ENCODE data around the gene RPS6KA2. TPM values are rescaled to one million over a fixed set of nuclear protein-coding genes. Genes with fewer than 3 reads are reported as not detected.

Gene RPS6KA2
- total and polyA plus RNA-seq, 2 donors (not counting 1 experiment from before 2014, with no cell fraction given): 2.2 to 16.0 TPM

GRCh38 chr6:166512567-166512966, 114.5 kb downstream of the RPS6KA2 start:
- no peaks in the 10 kb centered on the region for H3K79me2 ChIP-seq (ENCODE audit: control insufficient read depth, insufficient read depth, low read length)
- peaks cover 13 to 14% of the 10 kb centered on the region in 2 donors for H3K4me1 ChIP-seq (ENCODE audit: control insufficient read depth in 2 of 2, insufficient read depth in 2 of 2, low read length in 2 of 2)
- H3K27ac ChIP-seq (ENCODE audit: low read length in 2 of 2): peak overlapping the region in 1 of 2 donors; percentile 25
- no peaks in the 10 kb centered on the region for H3K36me3 ChIP-seq (replicated peaks in 1 of 2; ENCODE audit: control extremely low read depth in 1 of 2, control insufficient read depth in 1 of 2, extremely low read depth in 1 of 2, insufficient read depth in 2 of 2, low read length in 1 of 2)
- TF ChIP-seq EZH2 (IDR thresholded peaks at IDR 0.05; ENCODE audit: borderline replicate concordance, insufficient read depth, low read depth, low read length, poor library complexity, severe bottlenecking): no peak
- TF ChIP-seq, protein P1, sequence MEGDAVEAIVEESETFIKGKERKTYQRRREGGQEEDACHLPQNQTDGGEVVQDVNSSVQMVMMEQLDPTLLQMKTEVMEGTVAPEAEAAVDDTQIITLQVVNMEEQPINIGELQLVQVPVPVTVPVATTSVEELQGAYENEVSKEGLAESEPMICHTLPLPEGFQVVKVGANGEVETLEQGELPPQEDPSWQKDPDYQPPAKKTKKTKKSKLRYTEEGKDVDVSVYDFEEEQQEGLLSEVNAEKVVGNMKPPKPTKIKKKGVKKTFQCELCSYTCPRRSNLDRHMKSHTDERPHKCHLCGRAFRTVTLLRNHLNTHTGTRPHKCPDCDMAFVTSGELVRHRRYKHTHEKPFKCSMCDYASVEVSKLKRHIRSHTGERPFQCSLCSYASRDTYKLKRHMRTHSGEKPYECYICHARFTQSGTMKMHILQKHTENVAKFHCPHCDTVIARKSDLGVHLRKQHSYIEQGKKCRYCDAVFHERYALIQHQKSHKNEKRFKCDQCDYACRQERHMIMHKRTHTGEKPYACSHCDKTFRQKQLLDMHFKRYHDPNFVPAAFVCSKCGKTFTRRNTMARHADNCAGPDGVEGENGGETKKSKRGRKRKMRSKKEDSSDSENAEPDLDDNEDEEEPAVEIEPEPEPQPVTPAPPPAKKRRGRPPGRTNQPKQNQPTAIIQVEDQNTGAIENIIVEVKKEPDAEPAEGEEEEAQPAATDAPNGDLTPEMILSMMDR (IDR thresholded peaks at IDR 0.05): peak; percentile 25
- ChIA-PET CTCF (interaction anchor here (1.0 to 2.4 kb wide), 8 partner anchors 20 to 114 kb away, joined by 3 to 8 read pairs (median 4); partner anchors contain the start of gene RPS6KA2), POLR2A (no interaction called here)
- Mint-ChIP-seq H3K27me3 (no peaks in the 10 kb centered on the region), H3K27ac (peak overlapping the region; percentile 84), H3K9me3 (ENCODE audit: insufficient read depth) (no peaks in the 10 kb centered on the region), H3K4me1 (peaks cover 17% of the 10 kb centered on the region), H3K4me3 (peak overlapping the region; percentile 27)
- ATAC-seq (ENCODE audit: low read depth): peak; percentile 96
- H2AFZ ChIP-seq (ENCODE audit: insufficient read depth, low read depth, low read length, poor library complexity, severe bottlenecking): peak overlapping the region; percentile 27
- peak; percentile 79 for DNase-seq
- no peaks in the 10 kb centered on the region for H4K20me1 ChIP-seq (ENCODE audit: control insufficient read depth, insufficient read depth, low read length, poor library complexity, severe bottlenecking)
- peaks cover 0 to 6% (median under 1%) of the 10 kb centered on the region in 3 donors for H3K9me3 ChIP-seq (ENCODE audit: control extremely low read depth in 1 of 3, control insufficient read depth in 2 of 3, insufficient read depth in 1 of 3, low read length in 2 of 3)
- intact Hi-C loops (cut with micrococcal nuclease): loop anchor here (1.0 kb wide), 3 partner anchors 24 to 56 kb away; no protein-coding TSS in a partner anchor
- peak overlapping the region; percentile 1 for H3K9ac ChIP-seq (ENCODE audit: low read length)
- H3K4me2 ChIP-seq (replicated peaks; ENCODE audit: low read depth, low read length, poor library complexity, severe bottlenecking): peak overlapping the region; percentile 40
- 45% methylated on average over 8 of the region's 8 CpGs for WGBS (ENCODE audit: insufficient coverage)
- no peak overlapping the region for H3K4me3 ChIP-seq (ENCODE audit: control extremely low read depth in 1 of 5, extremely low read depth in 1 of 5, insufficient read depth in 1 of 5, low read depth in 2 of 5, low read length in 4 of 5)
- H3K27me3 ChIP-seq (replicated peaks in 1 of 4; ENCODE audit: control extremely low read depth in 1 of 4, control insufficient read depth in 3 of 4, insufficient read depth in 4 of 4, low read length in 3 of 4): no peaks in the 10 kb centered on the region

- Mint-ChIP-seq H3K9me3 (ENCODE audit: insufficient read depth) (no peaks in the 10 kb centered on the region), H3K4me1 (peaks cover 17% of the 10 kb centered on the region), H3K27me3 (no peaks in the 10 kb centered on the region), H3K27ac (no peak overlapping the region), H3K4me3 (no peak overlapping the region)
- TF ChIP-seq EZH2 (IDR thresholded peaks at IDR 0.05; ENCODE audit: borderline replicate concordance, insufficient read depth, low read depth, low read length, poor library complexity, severe bottlenecking): no peak
- TF ChIP-seq, protein P1 (IDR thresholded peaks at IDR 0.05): no peak
- CTCF ChIA-PET: interaction anchor here (1.3 to 2.4 kb wide), 2 partner anchors 30 to 116 kb away, joined by 3 to 8 read pairs; partner anchors contain the start of gene RPS6KA2
- Histone ChIP-seq H3K27ac (ENCODE audit: low read length in 2 of 2) (no peak overlapping the region), H2AFZ (ENCODE audit: insufficient read depth, low read depth, low read length, poor library complexity, severe bottlenecking) (no peak overlapping the region), H3K4me3 (ENCODE audit: control extremely low read depth in 1 of 5, extremely low read depth in 1 of 5, insufficient read depth in 1 of 5, low read depth in 2 of 5, low read length in 4 of 5) (no peak overlapping the region), H4K20me1 (ENCODE audit: control insufficient read depth, insufficient read depth, low read length, poor library complexity, severe bottlenecking) (no peaks in the 10 kb centered on the region), H3K9me3 (ENCODE audit: control extremely low read depth in 1 of 3, control insufficient read depth in 2 of 3, insufficient read depth in 1 of 3, low read length in 2 of 3) (peaks cover 0 to 4% (median 0%) of the 10 kb centered on the region in 3 donors), H3K4me1 (ENCODE audit: control insufficient read depth in 2 of 2, insufficient read depth in 2 of 2, low read length in 2 of 2) (peaks cover 13 to 14% of the 10 kb centered on the region in 2 donors), H3K4me2 (replicated peaks; ENCODE audit: low read depth, low read length, poor library complexity, severe bottlenecking) (no peak overlapping the region), H3K79me2 (ENCODE audit: control insufficient read depth, insufficient read depth, low read length) (no peaks in the 10 kb centered on the region), H3K9ac (ENCODE audit: low read length) (no peak overlapping the region), H3K27me3 (replicated peaks in 1 of 4; ENCODE audit: control extremely low read depth in 1 of 4, control insufficient read depth in 3 of 4, insufficient read depth in 4 of 4, low read length in 3 of 4) (no peaks in the 10 kb centered on the region), H3K36me3 (replicated peaks in 1 of 2; ENCODE audit: control extremely low read depth in 1 of 2, control insufficient read depth in 1 of 2, extremely low read depth in 1 of 2, insufficient read depth in 2 of 2, low read length in 1 of 2) (no peaks in the 10 kb centered on the region)
- no CpG with 5 or more reads among the region's 2 CpGs for WGBS (ENCODE audit: insufficient coverage)
- ATAC-seq (ENCODE audit: low read depth) (no peak), DNase-seq (no peak)
- POLR2A ChIA-PET: no interaction called here
- intact Hi-C loops (cut with micrococcal nuclease): no loop called here
Measured at GRCh38 chr6:166511316-166511715, 115.7 kb downstream of the RPS6KA2 start.

All from B cell (primary cell).